NCI-H2196 treated with DMSO at 0.1 percent for 48 hours (cell line): ENCODE results near the gene MAP4K3.
A peak's percentile ranks its signal among the peaks of the same experiment; 100 is the strongest.

Experiments
- DNase-seq: peaks from one replicate; lab custom pipeline; 2025; ENCODE audit not compliant: unreplicated experiment; lab: John Stamatoyannopoulos, UW

Gene MAP4K3

GRCh38 chr2:39445934-39446333 lies 8.8 kb upstream of the MAP4K3 start:
- DNase-seq = no peak

- DNase-seq = no peak
These were observed 5.9 kb upstream of the MAP4K3 start for GRCh38 chr2:39443009-39443408.

GRCh38 chr2:39437522-39438296 lies 624 bp upstream of the MAP4K3 start:
- DNase-seq = peak; percentile 44

- DNase-seq = no peak
These were observed 1.1 kb downstream of the MAP4K3 start for GRCh38 chr2:39435741-39436591.

- DNase-seq = no peak
These were observed 1.9 kb downstream of the MAP4K3 start for GRCh38 chr2:39435234-39435633.

GRCh38 chr2:39434233-39434897 lies 2.7 kb downstream of the MAP4K3 start:
- no peak for DNase-seq

- no peak for DNase-seq
These were observed 3.4 kb downstream of the MAP4K3 start for GRCh38 chr2:39433586-39434195.

- DNase-seq = no peak
These were observed 4.4 kb downstream of the MAP4K3 start for GRCh38 chr2:39432701-39433100.

GRCh38 chr2:39431592-39432316 lies 5.3 kb downstream of the MAP4K3 start:
- no peak for DNase-seq

- no peak for DNase-seq
These were observed 7.3 kb downstream of the MAP4K3 start for GRCh38 chr2:39429746-39430145.

GRCh38 chr2:39424951-39425350 lies 12.1 kb downstream of the MAP4K3 start:
- no peak for DNase-seq

- no peak for DNase-seq
These were observed 14.4 kb downstream of the MAP4K3 start for GRCh38 chr2:39422700-39423099.

- no peak for DNase-seq
These were observed 15.7 kb downstream of the MAP4K3 start for GRCh38 chr2:39421354-39421753.

GRCh38 chr2:39419282-39420223 lies 17.5 kb downstream of the MAP4K3 start:
- no peak for DNase-seq

- DNase-seq = no peak
These were observed 18.6 kb downstream of the MAP4K3 start for GRCh38 chr2:39418491-39418890.

GRCh38 chr2:39416140-39416539 lies 20.9 kb downstream of the MAP4K3 start:
- no peak for DNase-seq

- no peak for DNase-seq
These were observed 23.9 kb downstream of the MAP4K3 start for GRCh38 chr2:39413063-39413737.

- DNase-seq = no peak
These were observed 25.7 kb downstream of the MAP4K3 start for GRCh38 chr2:39411181-39411944.
